ENCODE measurements around the gene LGALS1. TPM values are rescaled to one million over a fixed set of nuclear protein-coding genes. Genes with fewer than 3 reads are reported as not detected.

The LGALS1 gene
- total and polyA plus RNA-seq, 2 donors (not counting 1 experiment from before 2014, with no cell fraction given) = 106 to 207 TPM

DNA sequence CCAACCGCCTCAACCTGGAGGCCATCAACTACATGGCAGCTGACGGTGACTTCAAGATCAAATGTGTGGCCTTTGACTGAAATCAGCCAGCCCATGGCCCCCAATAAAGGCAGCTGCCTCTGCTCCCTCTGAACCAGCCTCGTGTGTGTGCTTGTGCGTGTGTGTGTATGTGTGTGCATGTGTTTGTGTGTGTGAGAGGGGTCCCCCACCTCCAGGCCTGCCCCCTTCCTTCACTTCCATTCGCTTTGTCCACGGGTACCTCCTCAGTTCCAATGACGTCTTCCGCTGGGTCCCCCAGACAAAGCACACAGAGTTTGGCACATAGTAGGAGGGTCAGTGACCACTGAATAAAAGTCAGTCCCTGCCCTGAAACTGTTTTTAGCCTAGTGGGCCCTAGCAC lies 4.2 kb downstream of the LGALS1 start:
- H3K79me2 ChIP-seq (ENCODE audit: control insufficient read depth, insufficient read depth, low read length) = peaks cover 25% of the 10 kb centered on the region
- H3K4me2 ChIP-seq (replicated peaks; ENCODE audit: low read depth, low read length, poor library complexity, severe bottlenecking) = no peak overlapping the region
- no peak overlapping the region for H3K9ac ChIP-seq (ENCODE audit: low read length)
- H3K4me3 ChIP-seq (ENCODE audit: control extremely low read depth in 1 of 5, extremely low read depth in 1 of 5, insufficient read depth in 1 of 5, low read depth in 2 of 5, low read length in 4 of 5) = no peak overlapping the region
- H4K20me1 ChIP-seq (ENCODE audit: control insufficient read depth, insufficient read depth, low read length, poor library complexity, severe bottlenecking) = no peaks in the 10 kb centered on the region
- Mint-ChIP-seq H3K4me3 (peak overlapping the region; percentile 52), H3K4me1 (peaks cover 34% of the 10 kb centered on the region), H3K9me3 (ENCODE audit: insufficient read depth) (no peaks in the 10 kb centered on the region), H3K27me3 (no peaks in the 10 kb centered on the region), H3K27ac (peak overlapping the region; percentile 27)
- WGBS (ENCODE audit: insufficient coverage) = 91% methylated on average over 4 of the region's 8 CpGs
- ChIA-PET CTCF (interaction anchor here (1.4 to 23.0 kb wide), 6 partner anchors 9 to 72 kb away, joined by 4 to 501 read pairs (median 126); partner anchors contain the start of genes GGA1, LGALS1, PDXP and SH3BP1), POLR2A (interaction anchor here (0.8 to 1.1 kb wide), 3 partner anchors 19 to 502 kb away, joined by 3 to 5 read pairs (median 4); partner anchors contain the start of gene PDXP)
- DNase-seq (no peak), ATAC-seq (ENCODE audit: low read depth) (no peak)
- H3K27ac ChIP-seq (ENCODE audit: low read length in 2 of 2) = no peak overlapping the region
- no peaks in the 10 kb centered on the region for H3K9me3 ChIP-seq (ENCODE audit: control extremely low read depth in 1 of 3, control insufficient read depth in 2 of 3, insufficient read depth in 1 of 3, low read length in 2 of 3)
- H3K27me3 ChIP-seq (replicated peaks in 1 of 4; ENCODE audit: control extremely low read depth in 1 of 4, control insufficient read depth in 3 of 4, insufficient read depth in 4 of 4, low read length in 3 of 4) = no peaks in the 10 kb centered on the region
- TF ChIP-seq, protein P1, sequence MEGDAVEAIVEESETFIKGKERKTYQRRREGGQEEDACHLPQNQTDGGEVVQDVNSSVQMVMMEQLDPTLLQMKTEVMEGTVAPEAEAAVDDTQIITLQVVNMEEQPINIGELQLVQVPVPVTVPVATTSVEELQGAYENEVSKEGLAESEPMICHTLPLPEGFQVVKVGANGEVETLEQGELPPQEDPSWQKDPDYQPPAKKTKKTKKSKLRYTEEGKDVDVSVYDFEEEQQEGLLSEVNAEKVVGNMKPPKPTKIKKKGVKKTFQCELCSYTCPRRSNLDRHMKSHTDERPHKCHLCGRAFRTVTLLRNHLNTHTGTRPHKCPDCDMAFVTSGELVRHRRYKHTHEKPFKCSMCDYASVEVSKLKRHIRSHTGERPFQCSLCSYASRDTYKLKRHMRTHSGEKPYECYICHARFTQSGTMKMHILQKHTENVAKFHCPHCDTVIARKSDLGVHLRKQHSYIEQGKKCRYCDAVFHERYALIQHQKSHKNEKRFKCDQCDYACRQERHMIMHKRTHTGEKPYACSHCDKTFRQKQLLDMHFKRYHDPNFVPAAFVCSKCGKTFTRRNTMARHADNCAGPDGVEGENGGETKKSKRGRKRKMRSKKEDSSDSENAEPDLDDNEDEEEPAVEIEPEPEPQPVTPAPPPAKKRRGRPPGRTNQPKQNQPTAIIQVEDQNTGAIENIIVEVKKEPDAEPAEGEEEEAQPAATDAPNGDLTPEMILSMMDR (IDR thresholded peaks at IDR 0.05) = no peak
- no peak for TF ChIP-seq EZH2 (IDR thresholded peaks at IDR 0.05; ENCODE audit: borderline replicate concordance, insufficient read depth, low read depth, low read length, poor library complexity, severe bottlenecking)
- H3K36me3 ChIP-seq (replicated peaks in 1 of 2; ENCODE audit: control extremely low read depth in 1 of 2, control insufficient read depth in 1 of 2, extremely low read depth in 1 of 2, insufficient read depth in 2 of 2, low read length in 1 of 2) = no peaks in the 10 kb centered on the region
- peaks cover 21 to 42% of the 10 kb centered on the region in 2 donors for H3K4me1 ChIP-seq (ENCODE audit: control insufficient read depth in 2 of 2, insufficient read depth in 2 of 2, low read length in 2 of 2)
- intact Hi-C loops (cut with micrococcal nuclease) = no loop called here
- H2AFZ ChIP-seq (ENCODE audit: insufficient read depth, low read depth, low read length, poor library complexity, severe bottlenecking) = no peak overlapping the region

DNA sequence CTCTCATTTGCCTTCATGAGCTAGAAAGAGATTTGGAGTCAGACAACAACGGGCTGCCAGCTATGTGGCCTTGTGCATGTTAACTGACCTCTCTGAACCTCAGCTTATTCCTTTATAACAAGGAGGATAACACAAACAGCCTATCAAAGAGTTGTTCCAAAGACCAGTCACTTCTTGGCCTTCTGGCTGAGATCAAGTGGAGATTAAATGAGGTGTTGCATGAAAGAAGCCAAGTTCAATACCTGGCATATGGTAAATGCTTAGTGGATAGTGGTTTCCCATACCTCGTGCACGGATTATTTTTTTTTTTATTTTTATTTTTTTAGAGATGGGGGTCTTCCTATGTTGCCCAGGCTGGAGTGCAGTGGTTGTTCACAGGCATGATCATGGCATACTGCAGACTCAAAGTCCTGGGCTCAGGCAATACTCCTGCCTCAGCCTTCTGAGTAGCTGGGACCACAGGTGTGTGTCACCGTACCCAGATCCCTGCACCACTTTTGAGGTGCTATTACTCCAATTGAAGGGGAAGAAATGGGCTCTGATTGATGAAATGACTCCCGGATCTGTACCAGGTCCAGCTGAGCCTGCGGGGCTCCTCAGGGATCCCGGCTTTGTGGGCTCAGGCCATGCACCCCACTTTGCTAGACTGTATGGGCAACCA lies 4.9 kb downstream of the LGALS1 start:
- H3K27ac Mint-ChIP-seq = peak overlapping the region; percentile 10
- intact Hi-C loops (cut with micrococcal nuclease) = no loop called here

More for the DNA sequence above, 4.9 kb downstream of the LGALS1 start:
- Histone ChIP-seq H3K9ac (ENCODE audit: low read length) (no peak overlapping the region), H3K79me2 (ENCODE audit: control insufficient read depth, insufficient read depth, low read length) (peaks cover 19% of the 10 kb centered on the region), H2AFZ (ENCODE audit: insufficient read depth, low read depth, low read length, poor library complexity, severe bottlenecking) (no peak overlapping the region), H3K4me3 (ENCODE audit: control extremely low read depth in 1 of 5, extremely low read depth in 1 of 5, insufficient read depth in 1 of 5, low read depth in 2 of 5, low read length in 4 of 5) (no peak overlapping the region), H3K9me3 (ENCODE audit: control extremely low read depth in 1 of 3, control insufficient read depth in 2 of 3, insufficient read depth in 1 of 3, low read length in 2 of 3) (no peaks in the 10 kb centered on the region), H3K27ac (ENCODE audit: low read length in 2 of 2) (no peak overlapping the region), H3K36me3 (replicated peaks in 1 of 2; ENCODE audit: control extremely low read depth in 1 of 2, control insufficient read depth in 1 of 2, extremely low read depth in 1 of 2, insufficient read depth in 2 of 2, low read length in 1 of 2) (no peaks in the 10 kb centered on the region), H3K4me1 (ENCODE audit: control insufficient read depth in 2 of 2, insufficient read depth in 2 of 2, low read length in 2 of 2) (peaks cover 15 to 39% of the 10 kb centered on the region in 2 donors), H3K4me2 (replicated peaks; ENCODE audit: low read depth, low read length, poor library complexity, severe bottlenecking) (no peak overlapping the region), H4K20me1 (ENCODE audit: control insufficient read depth, insufficient read depth, low read length, poor library complexity, severe bottlenecking) (no peaks in the 10 kb centered on the region), H3K27me3 (replicated peaks in 1 of 4; ENCODE audit: control extremely low read depth in 1 of 4, control insufficient read depth in 3 of 4, insufficient read depth in 4 of 4, low read length in 3 of 4) (no peaks in the 10 kb centered on the region)
- 100% methylated on average over 3 of the region's 7 CpGs for WGBS (ENCODE audit: insufficient coverage)
- ATAC-seq (ENCODE audit: low read depth) (no peak), DNase-seq (no peak)
- Mint-ChIP-seq H3K27me3 (no peaks in the 10 kb centered on the region), H3K4me3 (no peak overlapping the region), H3K9me3 (ENCODE audit: insufficient read depth) (no peaks in the 10 kb centered on the region), H3K4me1 (peaks cover 31% of the 10 kb centered on the region)
- ChIA-PET POLR2A (interaction anchor here (0.7 to 2.2 kb wide), 6 partner anchors 14 to 502 kb away, joined by 3 to 13 read pairs (median 4); partner anchors contain the start of genes GGA1 and PDXP), CTCF (interaction anchor here (0.9 to 23.0 kb wide), 8 partner anchors 9 to 83 kb away, joined by 3 to 501 read pairs (median 38); partner anchors contain the start of genes GGA1, LGALS1, PDXP and SH3BP1)
- TF ChIP-seq, protein P1 (IDR thresholded peaks at IDR 0.05) = no peak
- TF ChIP-seq EZH2 (IDR thresholded peaks at IDR 0.05; ENCODE audit: borderline replicate concordance, insufficient read depth, low read depth, low read length, poor library complexity, severe bottlenecking) = no peak

Measured in B cell (primary cell).